Measurements from ENCODE around the gene APCDD1.
"Not testable (repeated sequence)": the region's sequence is repeated elsewhere in the genome, so short reads cannot be mapped to it uniquely, and the experiment has no call there.

Gene APCDD1

DNA sequence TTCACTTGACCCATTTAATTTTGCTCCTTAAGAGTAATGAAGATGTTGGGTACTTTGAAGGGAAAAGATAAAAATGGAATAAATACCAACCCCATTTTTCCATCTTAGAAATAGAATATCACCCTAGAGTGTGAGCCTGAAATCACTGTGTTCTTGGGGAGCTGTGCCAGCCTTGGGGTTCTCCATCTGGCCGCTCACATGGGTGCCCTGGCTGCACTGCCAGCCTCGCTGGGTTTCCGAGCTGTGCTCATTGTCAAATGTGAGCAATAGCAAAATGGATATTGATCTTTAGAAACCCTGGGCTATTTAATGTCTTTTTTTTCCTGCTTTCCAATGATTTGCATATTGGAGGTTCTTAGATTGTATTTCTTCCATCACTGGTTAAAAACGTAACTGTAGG is 9.3 kb downstream of the APCDD1 start:
- DNase-seq: no peak

- not testable (repeated sequence) for DNase-seq
These were observed 9.8 kb downstream of the APCDD1 start for GRCh38 chr18:10464161-10464648.

- peak; percentile 71 for DNase-seq
These were observed 10.9 kb downstream of the APCDD1 start for GRCh38 chr18:10465174-10465939.

DNA sequence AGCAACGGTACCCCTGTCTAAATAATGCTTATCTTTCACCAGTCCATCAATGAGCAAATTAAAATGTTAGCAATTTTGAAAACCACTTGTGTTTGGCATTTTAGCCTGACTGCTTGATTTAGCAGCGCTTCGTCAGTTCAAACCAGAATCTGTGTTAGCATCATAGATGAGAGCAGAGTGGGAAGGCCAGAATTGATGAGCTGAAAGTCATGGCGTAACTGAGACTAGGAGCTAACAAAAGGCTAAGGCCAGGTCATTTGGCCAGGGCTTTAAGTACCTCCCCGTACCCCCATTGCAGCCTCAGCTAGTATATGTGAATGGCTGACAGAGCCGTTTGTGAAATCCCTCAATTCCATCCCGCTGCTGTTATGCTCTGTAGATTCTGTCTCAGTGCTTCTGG is 16.0 kb downstream of the APCDD1 start:
- no peak for DNase-seq

DNA sequence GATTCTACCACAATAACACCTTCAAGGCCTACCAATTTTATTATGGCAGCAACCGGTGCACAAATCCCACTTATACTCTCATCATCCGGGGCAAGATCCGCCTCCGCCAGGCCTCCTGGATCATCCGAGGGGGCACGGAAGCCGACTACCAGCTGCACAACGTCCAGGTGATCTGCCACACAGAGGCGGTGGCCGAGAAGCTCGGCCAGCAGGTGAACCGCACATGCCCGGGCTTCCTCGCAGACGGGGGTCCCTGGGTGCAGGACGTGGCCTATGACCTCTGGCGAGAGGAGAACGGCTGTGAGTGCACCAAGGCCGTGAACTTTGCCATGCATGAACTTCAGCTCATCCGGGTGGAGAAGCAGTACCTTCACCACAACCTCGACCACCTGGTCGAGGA is 17.1 kb downstream of the APCDD1 start:
- no peak for DNase-seq

- no peak for DNase-seq
These were observed 18.7 kb downstream of the APCDD1 start for GRCh38 chr18:10473132-10473531.

- DNase-seq: no peak
These were observed 19.9 kb downstream of the APCDD1 start for GRCh38 chr18:10474309-10474708.

GRCh38 chr18:10475276-10475653 is 20.8 kb downstream of the APCDD1 start:
- DNase-seq: no peak

GRCh38 chr18:10475654-10476291 is 21.3 kb downstream of the APCDD1 start:
- no peak for DNase-seq

- DNase-seq: peak; percentile 98
These were observed 21.9 kb downstream of the APCDD1 start for GRCh38 chr18:10476338-10476791.

DNA sequence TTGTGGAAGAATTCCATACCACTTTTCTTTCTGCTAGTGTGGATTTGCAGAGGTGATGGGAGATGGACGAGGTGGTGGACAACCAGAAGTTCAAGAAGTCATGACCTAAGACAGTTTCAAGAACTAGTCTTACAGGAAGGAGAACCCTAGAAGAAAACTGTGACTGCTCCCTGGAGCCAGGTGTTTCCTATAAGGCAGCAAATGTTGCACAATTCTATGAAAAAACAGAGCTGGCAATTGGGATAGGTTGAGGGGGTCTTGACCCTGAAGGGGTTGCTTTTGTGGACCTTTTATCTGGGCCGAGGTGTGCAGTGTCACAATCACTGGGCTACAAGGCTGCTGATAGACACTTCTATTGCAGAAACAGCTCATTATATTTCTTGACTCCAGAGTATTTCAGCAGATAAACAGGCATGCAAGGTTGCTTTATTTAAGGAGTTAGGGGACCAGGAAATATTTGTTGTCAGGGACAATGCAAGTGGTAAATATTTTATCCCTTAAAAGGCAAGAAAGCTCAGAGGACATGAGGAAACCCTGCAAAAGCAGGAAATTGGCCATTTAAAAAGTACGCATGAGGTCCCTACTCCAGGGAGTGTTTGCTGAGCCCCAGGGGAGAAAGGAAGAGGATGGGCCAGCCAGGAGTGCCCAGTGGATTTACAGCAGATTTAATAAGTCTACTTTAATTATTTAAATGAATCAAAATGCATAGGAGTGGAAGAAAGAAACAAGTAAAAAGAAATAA is 22.9 kb downstream of the APCDD1 start:
- no peak for DNase-seq

GRCh38 chr18:10477863-10478260 is 23.4 kb downstream of the APCDD1 start:
- no peak for DNase-seq

- DNase-seq: no peak
These were observed 27.4 kb downstream of the APCDD1 start for GRCh38 chr18:10481831-10482230.

DNA sequence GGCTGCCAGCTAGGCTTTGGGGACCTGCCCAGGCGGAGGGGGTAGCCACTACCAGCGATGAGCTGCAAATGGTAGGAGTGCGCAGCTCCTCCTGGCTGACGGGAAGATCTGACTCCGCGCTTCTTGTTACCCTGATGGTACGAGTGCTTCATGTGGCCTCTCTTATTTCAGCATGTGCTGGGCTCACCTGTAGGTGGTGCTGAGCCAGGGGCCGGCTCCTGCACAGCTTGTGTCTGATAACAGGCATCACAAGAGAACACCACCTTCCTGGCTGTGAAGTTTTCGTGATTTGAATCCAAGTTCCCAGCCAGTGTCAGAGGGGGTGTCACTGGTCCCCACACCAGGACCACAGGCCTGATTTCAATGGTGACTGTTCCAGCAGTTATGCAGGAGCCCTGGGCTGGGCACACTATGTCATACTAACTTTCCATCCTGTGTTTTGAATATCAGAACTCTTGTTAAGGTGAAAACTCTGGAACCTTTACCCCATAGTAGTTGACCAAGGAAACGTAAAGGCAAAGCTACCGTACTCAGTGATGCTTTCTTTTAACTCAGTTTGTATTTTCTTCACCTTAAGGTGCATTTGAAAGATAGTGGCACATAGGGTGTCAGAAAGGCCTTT is 28.0 kb downstream of the APCDD1 start:
- DNase-seq: no peak

DNA sequence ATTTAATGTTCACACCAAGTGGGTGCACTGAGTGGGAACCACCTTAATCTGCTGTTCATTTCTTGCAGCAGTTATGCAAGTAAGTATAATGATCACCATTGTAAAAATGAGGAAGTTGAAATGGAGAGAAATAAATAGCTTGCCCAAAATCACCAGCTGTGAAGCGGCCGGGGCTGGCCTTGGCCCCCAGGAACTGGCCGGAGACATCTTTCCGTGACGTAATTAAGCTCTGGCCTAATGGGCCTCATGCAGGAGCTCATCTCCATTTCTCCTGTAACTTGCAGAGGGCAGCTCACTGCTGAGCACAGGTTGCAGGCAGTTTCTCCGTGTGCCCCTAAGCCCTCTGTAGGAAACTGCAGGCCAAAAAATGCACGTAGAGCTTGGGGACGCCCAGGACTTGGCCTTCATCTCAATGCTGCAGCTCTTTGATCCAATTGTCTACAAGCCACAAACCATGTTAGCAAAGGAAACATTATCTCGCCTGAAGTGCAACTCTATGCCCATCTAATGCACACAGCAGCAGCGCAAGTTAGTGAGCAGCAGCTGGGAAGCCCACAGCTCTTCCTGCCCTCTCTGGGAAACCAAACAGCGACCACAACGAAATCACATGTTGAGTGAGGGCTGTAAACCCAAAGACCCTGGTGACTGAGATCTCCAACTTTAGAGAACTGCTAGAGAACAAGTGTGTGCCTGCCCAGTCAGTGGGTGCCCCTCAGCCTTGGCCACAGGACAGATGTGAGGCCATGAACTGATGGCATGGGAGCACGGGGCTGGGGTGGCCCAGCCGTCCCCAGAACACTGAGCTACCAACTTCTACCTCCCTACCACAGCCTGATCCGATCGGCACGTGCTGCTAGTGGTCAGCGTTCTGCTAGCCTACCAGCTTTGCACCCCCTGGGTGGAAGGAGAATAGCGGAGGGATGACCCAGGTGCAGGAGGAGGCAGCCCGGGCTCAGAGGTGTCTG is 28.8 kb downstream of the APCDD1 start:
- no peak for DNase-seq

- no peak for DNase-seq
These were observed 31.0 kb downstream of the APCDD1 start for GRCh38 chr18:10485475-10485874.

DNA sequence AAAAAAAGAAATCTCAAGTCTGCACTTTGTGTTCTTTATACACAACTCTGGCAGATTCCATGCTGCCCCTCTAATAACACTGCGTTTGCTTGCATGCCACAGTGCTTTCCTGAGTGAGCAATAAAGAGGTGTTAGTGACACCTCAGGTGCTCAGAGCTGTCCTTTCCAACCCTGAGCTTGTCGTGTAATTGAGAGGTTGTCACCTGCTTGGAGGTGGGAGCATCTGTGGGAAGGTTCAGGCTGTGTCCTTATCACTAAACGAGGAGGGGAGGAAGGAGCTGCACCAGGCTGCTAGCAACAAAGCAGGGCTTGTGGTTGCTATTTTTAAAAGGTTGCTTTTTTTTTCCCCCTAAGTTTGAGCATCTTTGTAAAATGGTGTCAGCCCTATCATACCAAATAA is 31.9 kb downstream of the APCDD1 start:
- no peak for DNase-seq

DNA sequence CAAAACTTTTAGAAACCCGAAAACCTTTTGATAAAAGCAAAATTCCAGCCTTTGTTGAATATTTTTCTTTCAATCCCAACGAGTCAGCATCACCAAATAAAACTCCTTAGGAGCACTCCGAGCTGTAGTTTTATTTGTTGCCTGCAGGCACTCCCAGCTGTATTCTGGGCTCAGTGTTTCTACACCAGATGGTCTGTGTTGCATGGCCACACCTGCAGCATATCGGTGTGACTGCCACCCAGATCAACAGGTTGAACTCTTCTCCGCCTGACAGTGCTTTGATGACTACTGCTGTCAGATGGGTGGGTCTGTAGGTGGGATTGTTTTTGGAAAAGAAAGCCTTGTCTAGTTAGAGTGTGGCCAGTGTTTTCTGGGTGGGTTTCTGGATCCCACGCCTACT is 32.7 kb downstream of the APCDD1 start:
- no peak for DNase-seq

- no peak for DNase-seq
These were observed 33.6 kb downstream of the APCDD1 start for GRCh38 chr18:10488017-10488416.

- DNase-seq: no peak
These were observed 36.1 kb downstream of the APCDD1 start for GRCh38 chr18:10490401-10491165.

DNA sequence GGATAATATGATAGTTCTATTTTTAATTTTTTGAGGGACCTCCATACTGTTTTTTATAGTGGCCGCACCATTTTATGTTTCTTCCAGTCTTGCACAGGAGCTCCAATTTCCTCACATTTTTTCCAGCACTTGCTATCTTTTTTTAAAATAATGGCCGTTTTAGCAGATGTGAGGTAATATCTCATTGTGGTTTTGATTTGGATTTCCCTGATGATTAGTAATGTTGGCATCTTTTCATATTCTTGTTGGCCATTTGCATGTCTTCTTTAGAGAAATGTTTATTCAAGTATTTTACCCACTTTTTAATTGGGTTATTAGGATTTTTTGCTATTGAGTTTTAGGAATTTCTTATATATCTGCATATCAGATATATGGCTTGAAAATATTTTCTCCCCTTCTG is 41.5 kb downstream of the APCDD1 start:
- DNase-seq: no peak
